H1 (cell line): ENCODE data around the gene SUCLG2. TPM values are rescaled to one million over a fixed set of nuclear protein-coding genes. Genes with fewer than 3 reads are reported as not detected.

Experiments used
- CTCF ChIA-PET: fragments of 300-600 bp; sonication (Branson Sonifier 250); formaldehyde crosslinking; loops from one replicate; lab custom pipeline; 2021; ENCODE audit not compliant: partially characterized antibody; lab: Charles Lee
- POLR2A ChIA-PET: fragments of 300-600 bp; sonication (Branson Sonifier 250); formaldehyde crosslinking; loops from one replicate; lab custom pipeline; 2021; ENCODE audit warnings: inconsistent platforms; ENCODE audit not compliant: partially characterized antibody; lab: Charles Lee
- DNase-seq, 2 experiments: peaks; one replicate each; pipeline versions ENCODE4 v3.0.0 to v3.0.0-alpha.2; 2010 to 2022; ENCODE audit warnings: low spot score in 2 of 2, low read depth in 1 of 2, mixed read lengths in 1 of 2
- FAIRE-seq: peaks from 2 replicates; lab custom pipeline; 2011; peaks lifted over from hg19 to GRCh38; lab: Jason Lieb, UNC
- H2AFZ ChIP-seq: 2 replicates; pipeline ENCODE4 v1.8.1; 2012; ENCODE audit warnings: low read length, inconsistent platforms
- H2AK5ac ChIP-seq: 2 replicates; pipeline ENCODE4 v1.6.1; 2013; ENCODE audit warnings: low read depth, low read length
- H2BK120ac ChIP-seq: replicated peaks from 2 replicates; pipeline ENCODE3; 2013; ENCODE audit warnings: low read depth, low read length, inconsistent platforms
- H2BK12ac ChIP-seq: 2 replicates; pipeline ENCODE4 v1.6.1; 2013; ENCODE audit warnings: low read depth, low read length
- H2BK15ac ChIP-seq: 2 replicates; pipeline ENCODE4 v1.6.1; 2013; ENCODE audit warnings: low read length
- H2BK20ac ChIP-seq: 2 replicates; pipeline ENCODE4 v1.6.1; 2013; ENCODE audit warnings: low read length
- H2BK5ac ChIP-seq: 2 replicates; pipeline ENCODE4 v1.6.1; 2013; ENCODE audit warnings: low read depth, low read length
- H3K14ac ChIP-seq: 2 replicates; pipeline ENCODE4 v1.6.1; 2013; ENCODE audit warnings: inconsistent platforms; ENCODE audit not compliant: insufficient read length
- H3K18ac ChIP-seq: 2 replicates; pipeline ENCODE4 v1.6.1; 2013; ENCODE audit warnings: low read length; ENCODE audit errors: extremely low read depth
- H3K23ac ChIP-seq: 2 replicates; pipeline ENCODE4 v1.6.1; 2013; ENCODE audit warnings: inconsistent platforms; ENCODE audit not compliant: insufficient read length
- H3K23me2 ChIP-seq: 2 replicates; pipeline ENCODE4 v1.6.1; 2013; ENCODE audit warnings: low read depth, low read length
- H3K27ac ChIP-seq: 2 replicates; pipeline ENCODE4 v1.6.1; 2011; ENCODE audit warnings: low read depth, low read length, inconsistent platforms
- H3K27me3 ChIP-seq, 4 experiments: replicated peaks in 1 of 4; 1 replicate in 1 of 4; 2 replicates in 3 of 4; pipeline versions ENCODE4 v1.6.1 to v1.8.1; 2011 to 2013; ENCODE audit warnings: low read length in 3 of 4, mild to moderate bottlenecking in 3 of 4, inconsistent platforms in 2 of 4, mixed read lengths in 2 of 4, moderate library complexity in 1 of 4; ENCODE audit not compliant: control insufficient read depth in 3 of 4, insufficient read depth in 3 of 4; ENCODE audit errors: extremely low read depth in 1 of 4
- H3K36me3 ChIP-seq, 4 experiments: 2 replicates each; pipeline versions ENCODE4 v1.6.1 to v1.8.1; 2011 to 2013; ENCODE audit warnings: mild to moderate bottlenecking in 4 of 4, low read length in 3 of 4, moderate library complexity in 2 of 4, control low read depth in 1 of 4, inconsistent platforms in 1 of 4; ENCODE audit not compliant: insufficient read depth in 4 of 4, control insufficient read depth in 2 of 4
- H3K4ac ChIP-seq: replicated peaks from 2 replicates; pipeline ENCODE3; 2013; ENCODE audit warnings: low read length, low read depth, mixed read lengths, inconsistent platforms; ENCODE audit not compliant: insufficient read length
- H3K4me1 ChIP-seq, 4 experiments: replicated peaks in 1 of 4; 1 replicate in 1 of 4; 2 replicates in 3 of 4; pipeline versions ENCODE4 v1.6.1 to v1.8.1; 2011 to 2013; ENCODE audit warnings: low read length in 3 of 4, inconsistent platforms in 2 of 4, mixed read lengths in 1 of 4; ENCODE audit not compliant: insufficient read depth in 4 of 4, control insufficient read depth in 3 of 4
- H3K4me2 ChIP-seq, 2 experiments: 2 replicates each; pipeline versions ENCODE4 v1.6.1 to v1.8.1; 2011 to 2013; ENCODE audit warnings: low read depth in 2 of 2, low read length in 2 of 2, control low read depth in 1 of 2, inconsistent platforms in 1 of 2, mild to moderate bottlenecking in 1 of 2; ENCODE audit not compliant: insufficient read depth in 1 of 2
- H3K4me3 ChIP-seq, 4 experiments: fragments of 200-600, 300-600 bp in 1 of 4; sonication (generic), shearing (Covaris generic), sonication (Bioruptor Twin) in 1 of 4; 2 replicates each; pipeline versions ENCODE4 v1.5.1 to v1.8.1; 2011 to 2016; ENCODE audit warnings: low read length in 4 of 4, low read depth in 3 of 4, control low read depth in 2 of 4, inconsistent platforms in 2 of 4, mild to moderate bottlenecking in 2 of 4, mixed read lengths in 1 of 4, moderate library complexity in 1 of 4; ENCODE audit not compliant: insufficient read depth in 2 of 4; ENCODE audit errors: extremely low read depth in 1 of 4
- H3K56ac ChIP-seq: replicated peaks from 2 replicates; pipeline ENCODE3; 2013; ENCODE audit warnings: low read depth, mild to moderate bottlenecking, mixed read lengths, low read length, inconsistent platforms; ENCODE audit not compliant: insufficient read length
- H3K79me1 ChIP-seq: 2 replicates; pipeline ENCODE4 v1.6.1; 2013; ENCODE audit warnings: low read depth, low read length, control low read depth
- H3K79me2 ChIP-seq, 2 experiments: 2 replicates each; pipeline versions ENCODE4 v1.6.1 to v1.8.1; 2012 to 2013; ENCODE audit warnings: low read length in 2 of 2, mild to moderate bottlenecking in 2 of 2, inconsistent platforms in 1 of 2; ENCODE audit not compliant: insufficient read depth in 2 of 2, control insufficient read depth in 1 of 2
- H3K9ac ChIP-seq, 4 experiments: replicated peaks in 1 of 4; 1 replicate in 1 of 4; 2 replicates in 3 of 4; pipeline versions ENCODE4 v1.6.1 to v1.8.1; 2011 to 2013; ENCODE audit warnings: low read depth in 3 of 4, low read length in 3 of 4, control low read depth in 2 of 4, mild to moderate bottlenecking in 2 of 4, moderate library complexity in 2 of 4, inconsistent platforms in 1 of 4; ENCODE audit errors: extremely low read depth in 1 of 4
- H3K9me3 ChIP-seq, 2 experiments: 2 replicates each; pipeline versions ENCODE4 v1.6.1 to v1.8.1; 2012 to 2013; ENCODE audit warnings: mild to moderate bottlenecking in 2 of 2, moderate library complexity in 2 of 2, control low read depth in 1 of 2, inconsistent platforms in 1 of 2, low read depth in 1 of 2, low read length in 1 of 2, mixed read lengths in 1 of 2; ENCODE audit not compliant: insufficient read depth in 2 of 2
- H4K20me1 ChIP-seq, 2 experiments: replicated peaks in 1 of 2; 2 replicates each; pipeline versions ENCODE3 to v1.8.1; 2011 to 2013; ENCODE audit warnings: inconsistent platforms in 2 of 2, low read length in 2 of 2, mild to moderate bottlenecking in 1 of 2; ENCODE audit not compliant: insufficient read depth in 2 of 2, control insufficient read depth in 1 of 2
- H4K5ac ChIP-seq: 2 replicates; pipeline ENCODE4 v1.6.1; 2013; ENCODE audit warnings: low read length, low read depth, mixed read lengths, inconsistent platforms; ENCODE audit not compliant: insufficient read length
- H4K8ac ChIP-seq: 2 replicates; pipeline ENCODE4 v1.8.0; 2013; ENCODE audit warnings: mild to moderate bottlenecking, moderate library complexity, low read length, inconsistent platforms; ENCODE audit not compliant: insufficient read depth; ENCODE audit errors: extremely low read depth
- H4K91ac ChIP-seq: replicated peaks from 2 replicates; pipeline ENCODE3; 2013; ENCODE audit warnings: low read length, mixed read lengths, inconsistent platforms; ENCODE audit not compliant: insufficient read length
- WGBS, 2 experiments: shearing (Covaris generic) in 1 of 2; methylation state at CpG; one replicate each; pipeline versions ENCODE4 v1.1.6 to v1.1.7; 2013 to 2015; ENCODE audit warnings: low lambda C conversion rate in 2 of 2, mixed read lengths in 2 of 2, inconsistent platforms in 1 of 2, low coverage in 1 of 2, missing lambda C conversion rate in 1 of 2; ENCODE audit not compliant: insufficient replicate concordance in 2 of 2, insufficient coverage in 1 of 2, insufficient read length in 1 of 2; ENCODE audit errors: extremely low coverage in 1 of 2, missing lambda C conversion rate in 1 of 2; 5-methylcytosine and 5-hydroxymethylcytosine counted together
- polyA plus RNA-seq, 7 experiments: library from polyadenylated mRNA; depleted of rRNA in 3 of 7; stranded (reverse) in 5 of 7; unstranded in 2 of 7; fragments of >200 nt in 5 of 7; fragments of 200-250 nt in 2 of 7; gene quantifications; 1 replicate in 5 of 7; 2 replicates in 1 of 7; 4 replicates in 1 of 7; pipeline versions ENCODE4 v1.2.1 to v1.2.3, GENCODE V29; 2011 to 2013; ENCODE audit warnings: missing spikeins in 2 of 7, mixed read lengths in 2 of 7
- total RNA-seq: library from RNA; stranded (reverse); fragmentation: NEBNext Ultra II Directional; extraction: Animal tissue kit (Norgen Biotek cat#: 25700); gene quantifications from 2 replicates; pipeline ENCODE4 v1.2.1, GENCODE V29; 2021
- TF ChIP-seq, protein P1 (sequence below): IDR thresholded peaks from 2 replicates; pipeline ENCODE4 v1.6.1; 2012; ENCODE audit warnings: inconsistent platforms
- TF ChIP-seq, protein P2 (sequence below), 3 experiments: IDR thresholded peaks; 1 replicate in 2 of 3; 2 replicates in 1 of 3; pipeline versions ENCODE4 v1.5.1 to v1.6.1; 2011; ENCODE audit warnings: low read length in 3 of 3, mild to moderate bottlenecking in 3 of 3, inconsistent platforms in 2 of 3, low read depth in 1 of 3, moderate library complexity in 1 of 3; ENCODE audit not compliant: insufficient read depth in 1 of 3; ENCODE audit errors: control extremely low read depth in 1 of 3

Gene SUCLG2
- total and polyA plus RNA-seq, 2 of the 8 experiments (the other 6 are each of a cell fraction or from before 2014, with no cell fraction given) = 12.9 to 46.2 TPM

DNA sequence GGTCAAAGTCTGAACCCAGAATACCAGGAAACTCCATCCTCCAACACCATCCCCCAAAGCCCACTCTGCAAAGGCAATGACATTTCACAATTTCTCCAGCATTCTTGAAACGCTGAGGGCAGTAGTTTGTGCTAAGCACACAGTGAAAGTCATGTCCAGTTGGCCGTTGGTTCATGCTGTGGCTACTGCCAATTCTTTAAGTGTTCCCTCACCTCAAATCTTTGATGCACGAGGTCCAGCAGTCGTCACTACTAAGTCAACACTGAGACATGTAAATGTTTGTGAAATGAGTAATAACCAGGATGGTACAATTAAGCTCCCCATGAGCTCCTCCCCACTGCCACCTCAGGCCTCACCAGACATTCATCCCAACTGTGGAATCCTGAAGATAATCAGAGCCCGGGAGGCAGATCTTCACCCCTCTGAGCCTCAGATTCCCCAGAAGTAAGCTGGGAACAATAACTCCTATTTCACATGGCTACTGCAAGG lies 7.0 kb downstream of the SUCLG2 start:
- POLR2A ChIA-PET = no interaction called here
- H3K27ac ChIP-seq = no peak overlapping the region

More for the DNA sequence above, 7.0 kb downstream of the SUCLG2 start:
- Histone ChIP-seq H4K8ac (no peak overlapping the region), H3K23ac (no peak overlapping the region), H3K56ac (no peak overlapping the region), H3K79me2 (peaks cover 0 to 35% of the 10 kb centered on the region in 2 experiments; a peak in 2 of 4 replicates), H4K5ac (no peak overlapping the region), H2BK15ac (no peak overlapping the region), H2BK5ac (no peak overlapping the region), H3K23me2 (no peaks in the 10 kb centered on the region), H4K91ac (no peak overlapping the region), H2AK5ac (no peak overlapping the region), H2BK120ac (no peak overlapping the region), H3K9ac (no peak overlapping the region), H3K4ac (no peak overlapping the region), H3K4me2 (no peak overlapping the region), H4K20me1 (no peaks in the 10 kb centered on the region), H3K4me1 (peaks cover 0 to 5% (median 1%) of the 10 kb centered on the region in 4 experiments; a peak in 2 of 7 replicates), H3K27me3 (no peaks in the 10 kb centered on the region), H3K9me3 (no peaks in the 10 kb centered on the region), H2BK12ac (no peak overlapping the region), H3K36me3 (peaks cover 0 to 3% (median 0%) of the 10 kb centered on the region in 4 experiments; a peak in 3 of 8 replicates), H3K79me1 (peaks cover 2% of the 10 kb centered on the region; the same call in 1 of the 2 replicates), H2AFZ (no peak overlapping the region), H3K4me3 (no peak overlapping the region), H2BK20ac (no peak overlapping the region), H3K18ac (no peak overlapping the region), H3K14ac (no peak overlapping the region)
- TF ChIP-seq, protein P1, sequence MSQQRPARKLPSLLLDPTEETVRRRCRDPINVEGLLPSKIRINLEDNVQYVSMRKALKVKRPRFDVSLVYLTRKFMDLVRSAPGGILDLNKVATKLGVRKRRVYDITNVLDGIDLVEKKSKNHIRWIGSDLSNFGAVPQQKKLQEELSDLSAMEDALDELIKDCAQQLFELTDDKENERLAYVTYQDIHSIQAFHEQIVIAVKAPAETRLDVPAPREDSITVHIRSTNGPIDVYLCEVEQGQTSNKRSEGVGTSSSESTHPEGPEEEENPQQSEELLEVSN = no peak
- TF ChIP-seq, protein P2, sequence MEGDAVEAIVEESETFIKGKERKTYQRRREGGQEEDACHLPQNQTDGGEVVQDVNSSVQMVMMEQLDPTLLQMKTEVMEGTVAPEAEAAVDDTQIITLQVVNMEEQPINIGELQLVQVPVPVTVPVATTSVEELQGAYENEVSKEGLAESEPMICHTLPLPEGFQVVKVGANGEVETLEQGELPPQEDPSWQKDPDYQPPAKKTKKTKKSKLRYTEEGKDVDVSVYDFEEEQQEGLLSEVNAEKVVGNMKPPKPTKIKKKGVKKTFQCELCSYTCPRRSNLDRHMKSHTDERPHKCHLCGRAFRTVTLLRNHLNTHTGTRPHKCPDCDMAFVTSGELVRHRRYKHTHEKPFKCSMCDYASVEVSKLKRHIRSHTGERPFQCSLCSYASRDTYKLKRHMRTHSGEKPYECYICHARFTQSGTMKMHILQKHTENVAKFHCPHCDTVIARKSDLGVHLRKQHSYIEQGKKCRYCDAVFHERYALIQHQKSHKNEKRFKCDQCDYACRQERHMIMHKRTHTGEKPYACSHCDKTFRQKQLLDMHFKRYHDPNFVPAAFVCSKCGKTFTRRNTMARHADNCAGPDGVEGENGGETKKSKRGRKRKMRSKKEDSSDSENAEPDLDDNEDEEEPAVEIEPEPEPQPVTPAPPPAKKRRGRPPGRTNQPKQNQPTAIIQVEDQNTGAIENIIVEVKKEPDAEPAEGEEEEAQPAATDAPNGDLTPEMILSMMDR (IDR thresholded peaks at IDR 0.05; ENCODE audit: control extremely low read depth in 1 of 3, insufficient read depth in 1 of 3, low read depth in 1 of 3, low read length in 3 of 3) = no peak
- 99% methylated on average over 5 of the region's 5 CpGs; no CpG with 5 or more reads in 1 of the 2 experiments for WGBS, 2 experiments
- FAIRE-seq = no peak
- CTCF ChIA-PET = interaction anchor here (0.7 kb wide), 1 partner anchor 9 kb away, joined by 3 read pairs; no protein-coding TSS in a partner anchor
- DNase-seq = no peak
